Hepatocyte (in vitro differentiated cells): Measurements from ENCODE around the gene HERC3. TPM values are rescaled to one million over a fixed set of nuclear protein-coding genes. Genes with fewer than 3 reads are reported as not detected.

Source experiments
- DNase-seq: peaks from one replicate; pipeline ENCODE4 v3.0.0-alpha.2; 2016; ENCODE audit warnings: low spot score
- H2AFZ ChIP-seq: fragments of 200-600 bp; sonication (generic); 2 replicates; pipeline ENCODE4 v1.6.0; 2016; ENCODE audit warnings: antibody characterized with exemption, mild to moderate bottlenecking
- H3K27ac ChIP-seq: fragments of 200-600 bp; sonication (generic); 2 replicates; pipeline ENCODE4 v1.5.1; 2016; ENCODE audit warnings: mild to moderate bottlenecking
- H3K27me3 ChIP-seq: fragments of 200-600 bp; sonication (generic); 2 replicates; pipeline ENCODE4 v1.6.1; 2016
- H3K36me3 ChIP-seq: fragments of 200-600 bp; sonication (generic); replicated peaks from 2 replicates; pipeline ENCODE4 v1.5.1; 2016; ENCODE audit warnings: low read depth; ENCODE audit not compliant: insufficient read depth
- H3K4me1 ChIP-seq: fragments of 200-600 bp; sonication (generic); 2 replicates; pipeline ENCODE4 v1.5.1; 2016; ENCODE audit warnings: mild to moderate bottlenecking, moderate library complexity; ENCODE audit not compliant: insufficient read depth
- H3K4me2 ChIP-seq: fragments of 200-600 bp; sonication (generic); 2 replicates; pipeline ENCODE4 v1.6.0; 2016
- H3K4me3 ChIP-seq: fragments of 200-600 bp; sonication (generic); 2 replicates; pipeline ENCODE4 v1.5.1; 2016; ENCODE audit warnings: mild to moderate bottlenecking
- H3K79me2 ChIP-seq: fragments of 200-600 bp; sonication (generic); 2 replicates; pipeline ENCODE4 v1.6.0; 2017; ENCODE audit warnings: mild to moderate bottlenecking
- H3K9me2 ChIP-seq: fragments of 200-600 bp; sonication (generic); replicated peaks from 2 replicates; pipeline ENCODE4 v1.6.0; 2017; ENCODE audit warnings: mild to moderate bottlenecking; ENCODE audit not compliant: insufficient read depth
- H3K9me3 ChIP-seq: fragments of 200-600 bp; sonication (generic); 2 replicates; pipeline ENCODE4 v1.5.1; 2016; ENCODE audit warnings: low read depth, mild to moderate bottlenecking
- H4K20me1 ChIP-seq: fragments of 200-600 bp; sonication (generic); 2 replicates; pipeline ENCODE4 v1.6.0; 2016; ENCODE audit warnings: mild to moderate bottlenecking; ENCODE audit not compliant: insufficient read depth, poor library complexity, severe bottlenecking
- CTCF ChIP-seq: fragments of 200-600 bp; sonication (generic); IDR thresholded peaks from 2 replicates; pipeline ENCODE4 v1.5.1; 2016; ENCODE audit warnings: antibody characterized with exemption, mild to moderate bottlenecking; ENCODE audit not compliant: poor library complexity
- EZH2 ChIP-seq: fragments of 200-600 bp; sonication (generic); IDR thresholded peaks from 2 replicates; pipeline ENCODE4 v1.6.1; 2016; ENCODE audit warnings: antibody characterized with exemption, mild to moderate bottlenecking, borderline replicate concordance
- EZH2phosphoT487 ChIP-seq: fragments of 200-600 bp; sonication (generic); IDR thresholded peaks from one replicate; pipeline ENCODE4 v1.6.1; 2018; ENCODE audit warnings: antibody characterized with exemption, mild to moderate bottlenecking, low read depth, moderate library complexity; ENCODE audit not compliant: unreplicated experiment, severe bottlenecking
- WGBS: methylation state at CpG from one replicate; pipeline ENCODE4 v1.1.6; 2016; ENCODE audit warnings: low lambda C conversion rate; ENCODE audit errors: missing lambda C conversion rate; 5-methylcytosine and 5-hydroxymethylcytosine counted together
- polyA plus RNA-seq: library from polyadenylated mRNA; unstranded; fragments of >200 nt; fragmentation: Nextera tagmentation; extraction: Ambion mirVana; gene quantifications from 2 replicates; pipeline ENCODE4 v1.2.1, GENCODE V29; 2016
- total RNA-seq: library from RNA; depleted of rRNA; stranded (reverse); fragments of >200 nt; gene quantifications from 2 replicates; pipeline ENCODE4 v1.2.3, GENCODE V29; 2014

The HERC3 gene
- total and polyA plus RNA-seq, 2 experiments from 2014 or later, result 8.6 to 13.2 TPM

GRCh38 chr4:88722276-88722780, 130.0 kb downstream of the HERC3 start:
- H3K9me2 ChIP-seq, result no peaks in the 10 kb centered on the region
- H3K79me2 ChIP-seq, result no peaks in the 10 kb centered on the region
- H3K4me3 ChIP-seq, result no peak overlapping the region
- H3K4me1 ChIP-seq, result no peaks in the 10 kb centered on the region
- H3K9me3 ChIP-seq, result peaks cover 2% of the 10 kb centered on the region
- no peaks in the 10 kb centered on the region for H4K20me1 ChIP-seq
- no peak overlapping the region for H3K27ac ChIP-seq
- WGBS, result 95% methylated on average over 10 of the region's 10 CpGs
- H2AFZ ChIP-seq, result no peak overlapping the region
- TF ChIP-seq EZH2, result no peak
- TF ChIP-seq EZH2phosphoT487, result no peak
- TF ChIP-seq CTCF, result no peak
- H3K4me2 ChIP-seq, result no peak overlapping the region
- no peak for DNase-seq
- no peaks in the 10 kb centered on the region for H3K36me3 ChIP-seq
- no peaks in the 10 kb centered on the region for H3K27me3 ChIP-seq

DNA sequence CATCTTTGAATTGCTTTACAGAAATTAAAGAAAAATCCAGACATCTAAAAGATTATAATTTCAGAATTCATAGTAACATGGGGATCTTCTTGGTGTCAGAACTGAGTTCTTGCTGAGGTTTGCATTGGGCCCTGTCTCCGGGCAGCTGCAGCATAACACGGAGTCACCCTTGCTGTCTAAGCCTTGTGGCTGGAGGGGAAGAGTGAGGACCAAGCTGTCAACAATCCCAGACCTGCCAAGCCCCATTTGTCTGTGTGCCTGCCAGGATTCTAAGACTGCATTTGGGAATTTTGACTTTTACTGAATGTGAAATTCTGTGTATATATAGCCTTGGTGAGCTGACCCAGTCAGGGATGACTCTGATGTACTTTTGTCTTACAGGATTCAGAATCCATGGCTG, 130.5 kb downstream of the HERC3 start:
- 96% methylated on average over 2 of the region's 2 CpGs for WGBS
- Histone ChIP-seq H3K27me3 (no peaks in the 10 kb centered on the region), H3K27ac (no peak overlapping the region), H3K9me2 (no peaks in the 10 kb centered on the region), H3K9me3 (no peaks in the 10 kb centered on the region), H3K4me3 (no peak overlapping the region), H3K4me2 (no peak overlapping the region), H2AFZ (no peak overlapping the region), H3K79me2 (no peaks in the 10 kb centered on the region), H3K36me3 (no peaks in the 10 kb centered on the region), H3K4me1 (no peaks in the 10 kb centered on the region), H4K20me1 (no peaks in the 10 kb centered on the region)
- DNase-seq, result no peak
- no peak for TF ChIP-seq EZH2phosphoT487
- no peak for TF ChIP-seq CTCF
- no peak for TF ChIP-seq EZH2

- Histone ChIP-seq H3K4me3 (no peak overlapping the region), H3K9me2 (no peaks in the 10 kb centered on the region), H3K27ac (no peak overlapping the region), H3K4me2 (no peak overlapping the region), H3K9me3 (no peaks in the 10 kb centered on the region), H3K27me3 (no peaks in the 10 kb centered on the region), H3K4me1 (no peaks in the 10 kb centered on the region), H3K36me3 (no peaks in the 10 kb centered on the region), H2AFZ (no peak overlapping the region), H4K20me1 (no peaks in the 10 kb centered on the region), H3K79me2 (no peaks in the 10 kb centered on the region)
- no peak for DNase-seq
- WGBS, result 94% methylated on average over 2 of the region's 2 CpGs
- TF ChIP-seq EZH2phosphoT487 (no peak), EZH2 (no peak), CTCF (no peak)
These were observed 132.1 kb downstream of the HERC3 start for GRCh38 chr4:88724406-88724805.

DNA sequence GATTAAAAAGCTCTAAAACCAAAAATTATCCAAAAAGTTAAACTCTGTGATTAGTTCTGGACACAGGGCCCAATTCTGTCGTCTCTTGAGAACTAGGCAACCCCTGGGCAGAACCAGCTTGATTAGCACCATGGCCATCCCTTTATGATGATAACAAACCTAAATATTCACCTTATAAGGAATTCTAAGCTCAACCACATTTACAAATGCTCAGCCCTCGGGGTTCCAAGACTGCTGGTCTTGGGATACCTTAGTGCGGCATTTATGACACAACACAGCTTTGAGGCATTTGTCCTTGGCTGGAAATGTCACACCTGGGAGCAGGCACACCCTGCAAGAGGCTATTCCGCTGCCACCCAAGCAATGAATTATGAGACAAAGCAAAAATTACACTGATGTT, 132.9 kb downstream of the HERC3 start:
- Histone ChIP-seq H3K4me2 (no peak overlapping the region), H3K27me3 (no peaks in the 10 kb centered on the region), H3K79me2 (no peaks in the 10 kb centered on the region), H3K36me3 (no peaks in the 10 kb centered on the region), H2AFZ (no peak overlapping the region), H4K20me1 (no peaks in the 10 kb centered on the region), H3K4me3 (no peak overlapping the region), H3K9me2 (no peaks in the 10 kb centered on the region), H3K9me3 (no peaks in the 10 kb centered on the region), H3K4me1 (no peaks in the 10 kb centered on the region), H3K27ac (no peak overlapping the region)
- WGBS, result 90% methylated on average over 4 of the region's 4 CpGs
- no peak for DNase-seq
- TF ChIP-seq EZH2phosphoT487 (no peak), CTCF (no peak), EZH2 (no peak)
